Activated CD4-positive, alpha-beta T cell treated with anti-CD3 and anti-CD28 coated beads, Interleukin-10, Interleukin-2, amounts not matched to agents 100 ng/mL and 50 ng/mL, durations not matched to agents 16 hours and 8 hours (primary cell): ENCODE data around the gene GOLGB1.
"Not testable (repeated sequence)": the region's sequence is repeated elsewhere in the genome, so short reads cannot be mapped to it uniquely, and the experiment has no call there.

Source experiments
- DNase-seq: peaks from one replicate; pipeline ENCODE4 v3.0.0-alpha.2; 2020

Gene GOLGB1, protein sequence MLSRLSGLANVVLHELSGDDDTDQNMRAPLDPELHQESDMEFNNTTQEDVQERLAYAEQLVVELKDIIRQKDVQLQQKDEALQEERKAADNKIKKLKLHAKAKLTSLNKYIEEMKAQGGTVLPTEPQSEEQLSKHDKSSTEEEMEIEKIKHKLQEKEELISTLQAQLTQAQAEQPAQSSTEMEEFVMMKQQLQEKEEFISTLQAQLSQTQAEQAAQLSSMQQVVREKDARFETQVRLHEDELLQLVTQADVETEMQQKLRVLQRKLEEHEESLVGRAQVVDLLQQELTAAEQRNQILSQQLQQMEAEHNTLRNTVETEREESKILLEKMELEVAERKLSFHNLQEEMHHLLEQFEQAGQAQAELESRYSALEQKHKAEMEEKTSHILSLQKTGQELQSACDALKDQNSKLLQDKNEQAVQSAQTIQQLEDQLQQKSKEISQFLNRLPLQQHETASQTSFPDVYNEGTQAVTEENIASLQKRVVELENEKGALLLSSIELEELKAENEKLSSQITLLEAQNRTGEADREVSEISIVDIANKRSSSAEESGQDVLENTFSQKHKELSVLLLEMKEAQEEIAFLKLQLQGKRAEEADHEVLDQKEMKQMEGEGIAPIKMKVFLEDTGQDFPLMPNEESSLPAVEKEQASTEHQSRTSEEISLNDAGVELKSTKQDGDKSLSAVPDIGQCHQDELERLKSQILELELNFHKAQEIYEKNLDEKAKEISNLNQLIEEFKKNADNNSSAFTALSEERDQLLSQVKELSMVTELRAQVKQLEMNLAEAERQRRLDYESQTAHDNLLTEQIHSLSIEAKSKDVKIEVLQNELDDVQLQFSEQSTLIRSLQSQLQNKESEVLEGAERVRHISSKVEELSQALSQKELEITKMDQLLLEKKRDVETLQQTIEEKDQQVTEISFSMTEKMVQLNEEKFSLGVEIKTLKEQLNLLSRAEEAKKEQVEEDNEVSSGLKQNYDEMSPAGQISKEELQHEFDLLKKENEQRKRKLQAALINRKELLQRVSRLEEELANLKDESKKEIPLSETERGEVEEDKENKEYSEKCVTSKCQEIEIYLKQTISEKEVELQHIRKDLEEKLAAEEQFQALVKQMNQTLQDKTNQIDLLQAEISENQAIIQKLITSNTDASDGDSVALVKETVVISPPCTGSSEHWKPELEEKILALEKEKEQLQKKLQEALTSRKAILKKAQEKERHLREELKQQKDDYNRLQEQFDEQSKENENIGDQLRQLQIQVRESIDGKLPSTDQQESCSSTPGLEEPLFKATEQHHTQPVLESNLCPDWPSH (N-terminal part only)

DNA sequence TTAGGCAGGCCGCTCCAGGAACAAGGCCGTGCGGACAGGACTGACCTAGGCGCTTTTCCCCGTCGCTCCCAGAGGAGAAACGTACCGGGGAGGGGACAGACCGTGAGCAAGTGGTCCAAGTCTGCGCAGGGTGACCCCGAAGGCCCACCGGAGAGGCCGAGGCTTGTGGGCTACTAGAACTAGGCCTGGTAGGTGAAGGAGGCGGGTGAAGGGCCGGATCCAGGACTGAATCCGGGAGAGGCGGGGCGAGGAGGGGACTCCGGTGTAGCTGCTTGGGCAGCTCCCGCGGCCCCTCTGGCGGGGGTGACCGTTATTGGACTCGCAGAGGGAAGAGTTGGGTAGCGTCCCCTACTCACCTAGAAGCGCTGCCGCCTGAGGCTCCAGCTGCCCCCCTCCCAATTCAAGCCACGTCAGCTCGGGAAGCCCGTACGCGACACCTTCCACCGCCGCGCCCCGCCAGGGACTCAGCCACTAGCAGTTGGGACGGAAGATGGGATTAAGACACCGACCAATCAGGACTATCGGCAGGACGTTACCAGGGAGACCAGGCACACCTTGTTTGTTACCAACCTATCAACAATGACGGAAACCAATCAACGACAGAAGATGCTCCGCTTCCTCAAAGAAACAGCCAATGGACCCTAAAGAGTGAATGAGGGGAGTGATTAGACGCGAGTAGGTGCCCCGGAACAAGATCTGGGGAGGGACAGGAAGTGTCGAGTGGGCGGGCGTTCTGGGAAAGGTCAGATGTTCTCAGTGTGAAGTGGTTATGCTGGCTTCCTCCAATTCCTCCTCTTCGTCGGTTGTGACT, at the start of gene GOLGB1:
TSS of gene GOLGB1 (minus strand) at position 466 of the 811 bp plus-strand sequence. CDS start 18,770 bp downstream, outside the sequence.
- peak; percentile 98 for DNase-seq

DNA sequence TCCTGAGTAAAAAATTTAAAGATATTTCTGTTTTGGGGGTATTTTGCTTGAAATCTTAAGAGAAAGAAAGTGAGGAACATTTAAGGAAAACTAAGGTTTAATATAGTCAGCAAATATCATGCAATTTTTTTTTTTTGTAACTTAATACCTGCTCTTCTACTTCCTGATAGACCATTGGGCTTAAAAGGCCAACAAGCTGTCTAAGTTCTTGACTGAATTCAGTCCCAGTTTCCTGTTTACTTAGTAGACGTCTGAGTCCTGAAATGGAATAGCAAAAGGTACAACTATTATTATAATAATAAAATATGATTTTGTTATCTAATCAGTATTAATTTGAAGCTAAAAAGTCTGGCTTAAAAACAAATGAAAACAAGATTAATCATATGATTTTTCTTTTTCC, 47.4 kb upstream of the GOLGB1 start:
- no peak for DNase-seq

DNA sequence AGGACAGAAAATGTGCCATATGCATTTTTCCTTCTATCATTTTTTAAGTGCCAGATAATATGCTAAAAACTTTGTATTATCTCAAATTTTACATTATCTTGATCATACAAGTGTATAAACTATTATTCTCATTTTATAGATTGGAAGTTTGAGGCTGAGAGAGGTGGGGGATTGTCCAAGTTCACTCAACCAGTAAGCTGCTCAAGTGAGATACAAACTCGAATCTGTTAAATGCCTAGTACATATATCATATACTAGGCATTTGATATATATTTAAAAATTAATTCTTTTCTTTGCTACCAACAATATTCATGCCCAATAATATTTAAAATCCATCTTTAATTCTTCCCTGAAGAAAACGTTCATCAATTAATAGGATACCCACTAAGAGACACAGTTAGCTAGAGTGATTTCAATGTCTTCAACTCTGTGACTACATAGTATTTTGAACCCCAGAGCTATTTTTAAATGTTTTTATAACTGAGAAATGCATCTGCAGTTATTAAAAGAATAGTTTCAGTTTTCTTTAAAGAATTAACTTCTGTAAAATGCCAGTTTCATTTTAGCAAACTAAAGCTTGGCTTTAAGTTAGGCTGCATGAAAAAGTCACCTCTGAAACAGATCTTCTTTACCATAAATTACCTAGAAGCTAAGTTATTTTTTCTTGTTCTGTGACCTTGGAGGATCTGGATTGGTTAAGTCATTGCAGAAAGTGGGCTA, 44.9 kb upstream of the GOLGB1 start:
- DNase-seq = no peak

DNA sequence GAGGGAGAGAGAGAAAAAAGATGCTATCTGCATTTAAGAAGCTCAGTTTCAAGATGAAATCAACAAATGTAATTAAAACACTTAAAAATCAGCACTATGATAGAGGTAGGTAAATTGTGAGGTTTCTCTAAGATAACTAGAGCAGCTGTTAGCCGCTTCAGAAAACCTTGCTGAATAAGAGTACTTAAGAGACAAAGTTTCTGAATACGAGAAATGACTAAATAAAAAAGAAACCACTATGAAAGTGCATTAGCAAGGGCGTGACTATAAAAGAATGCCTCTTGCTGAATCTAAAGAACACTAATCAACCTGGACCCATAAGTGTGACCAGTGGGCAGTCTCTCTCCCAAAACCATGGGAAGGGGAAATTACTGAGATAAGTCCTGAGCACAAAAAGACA, 43.5 kb upstream of the GOLGB1 start:
- no peak for DNase-seq

DNA sequence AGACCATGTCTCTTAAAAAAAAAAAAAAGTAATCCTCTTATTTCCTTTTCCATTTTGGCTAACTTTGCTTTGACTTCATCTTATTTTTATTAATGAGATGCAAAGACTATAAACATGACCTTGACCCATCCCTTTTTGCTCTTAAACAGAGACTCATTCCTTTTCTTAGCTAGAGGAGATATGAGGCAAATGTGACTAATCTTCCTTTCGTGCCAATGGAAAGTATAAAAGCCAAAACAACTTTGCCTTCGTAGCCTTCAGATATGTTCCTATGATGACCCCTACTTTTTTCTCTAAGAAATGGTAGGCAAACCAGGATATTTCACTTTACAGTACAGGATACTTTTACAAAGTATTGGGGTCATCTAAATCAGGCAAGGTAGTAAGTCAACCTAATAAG, 36.9 kb upstream of the GOLGB1 start:
- DNase-seq = no peak

DNA sequence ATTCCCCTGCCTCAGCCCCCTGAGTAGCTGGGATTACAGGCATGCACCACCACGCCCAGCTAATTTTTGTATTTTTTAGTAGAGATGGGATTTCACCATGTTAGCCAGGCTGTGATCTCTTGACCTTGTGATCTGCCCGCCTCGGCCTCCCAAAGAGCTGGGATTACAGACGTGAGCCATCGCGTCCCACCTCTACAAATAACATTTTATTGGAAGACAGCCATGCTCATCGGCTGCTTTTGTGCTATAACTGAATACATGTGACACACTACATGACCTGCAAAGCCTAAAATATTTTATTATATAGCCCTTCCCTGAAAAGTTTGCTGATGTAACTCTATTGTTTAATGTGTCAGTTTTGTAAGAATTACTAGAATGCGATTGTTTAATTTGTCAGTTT, 33.2 kb upstream of the GOLGB1 start:
- not testable (repeated sequence) for DNase-seq

DNA sequence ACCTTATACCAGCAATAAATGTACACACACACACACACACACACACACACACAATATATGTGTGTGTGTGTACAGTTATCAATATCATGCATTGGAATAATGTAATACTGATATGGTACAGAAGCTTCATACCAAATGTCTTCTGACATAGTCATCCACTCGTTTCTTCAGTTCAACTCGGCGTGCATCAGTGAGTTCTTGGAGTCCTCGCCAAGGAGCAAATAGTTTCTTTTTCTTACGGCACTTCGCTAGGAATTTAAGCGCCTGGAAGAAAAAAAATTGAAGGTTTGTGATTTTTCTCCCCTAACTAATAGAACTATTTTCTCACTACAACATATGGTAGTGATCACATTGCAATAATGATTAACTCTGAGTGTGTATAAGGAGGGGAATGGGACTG, 32.1 kb upstream of the GOLGB1 start:
- no peak for DNase-seq

DNA sequence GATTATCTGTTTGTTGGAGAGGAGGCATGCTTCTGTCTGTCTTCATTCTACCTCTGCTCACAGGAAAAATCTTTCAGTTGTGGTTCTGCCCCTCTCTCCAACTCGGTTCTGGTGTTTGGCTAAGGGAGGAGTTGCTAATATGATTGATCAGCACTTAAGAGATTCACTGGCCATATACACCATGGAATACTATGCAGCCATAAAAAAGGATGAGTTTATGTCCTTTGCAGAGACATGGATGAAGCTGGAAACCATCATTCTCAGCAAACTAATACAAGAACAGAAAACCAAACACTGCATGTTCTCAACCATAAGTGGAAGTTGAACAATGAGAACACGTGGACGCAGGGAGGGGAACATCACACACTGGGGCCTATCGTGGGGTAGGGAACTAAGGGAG, 25.6 kb upstream of the GOLGB1 start:
- not testable (repeated sequence) for DNase-seq

DNA sequence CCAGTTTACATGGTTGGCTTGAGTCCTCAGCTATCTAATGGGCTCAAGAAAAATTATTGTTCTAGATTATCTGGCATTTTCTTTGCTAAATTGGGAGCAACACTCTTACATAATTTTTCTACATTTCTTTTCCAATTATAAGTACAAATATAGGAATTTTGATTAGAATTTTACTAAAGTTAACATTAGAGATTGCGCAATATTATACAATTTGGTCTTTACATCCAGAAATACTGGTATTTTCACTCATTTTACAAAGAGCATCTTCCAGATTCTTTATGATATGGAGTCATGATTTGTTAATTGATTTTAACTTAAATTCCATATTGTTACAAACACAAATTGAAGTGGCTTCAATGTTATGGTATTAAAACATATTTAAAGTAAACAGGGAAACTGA, 19.7 kb upstream of the GOLGB1 start:
- no peak for DNase-seq

DNA sequence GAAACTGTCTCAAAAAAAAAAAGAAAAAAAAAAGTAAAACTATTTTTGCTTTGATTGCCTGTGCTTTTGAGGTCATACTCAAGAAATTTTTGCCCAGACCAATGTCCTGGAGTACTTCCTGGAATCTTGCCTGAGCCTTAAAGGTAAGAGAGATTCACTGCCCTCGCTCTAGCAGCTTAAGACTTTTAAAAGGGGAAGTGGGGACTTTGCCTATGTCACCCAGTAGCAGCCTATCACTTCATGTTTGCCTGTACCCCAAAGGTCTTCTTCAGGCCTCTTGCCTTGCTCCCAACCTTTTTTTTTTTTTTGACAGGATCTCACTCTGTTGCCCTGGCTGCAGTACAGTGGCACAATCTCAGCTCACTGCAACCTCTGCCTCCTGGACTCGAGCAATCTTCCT, 18.9 kb upstream of the GOLGB1 start:
- DNase-seq = no peak

DNA sequence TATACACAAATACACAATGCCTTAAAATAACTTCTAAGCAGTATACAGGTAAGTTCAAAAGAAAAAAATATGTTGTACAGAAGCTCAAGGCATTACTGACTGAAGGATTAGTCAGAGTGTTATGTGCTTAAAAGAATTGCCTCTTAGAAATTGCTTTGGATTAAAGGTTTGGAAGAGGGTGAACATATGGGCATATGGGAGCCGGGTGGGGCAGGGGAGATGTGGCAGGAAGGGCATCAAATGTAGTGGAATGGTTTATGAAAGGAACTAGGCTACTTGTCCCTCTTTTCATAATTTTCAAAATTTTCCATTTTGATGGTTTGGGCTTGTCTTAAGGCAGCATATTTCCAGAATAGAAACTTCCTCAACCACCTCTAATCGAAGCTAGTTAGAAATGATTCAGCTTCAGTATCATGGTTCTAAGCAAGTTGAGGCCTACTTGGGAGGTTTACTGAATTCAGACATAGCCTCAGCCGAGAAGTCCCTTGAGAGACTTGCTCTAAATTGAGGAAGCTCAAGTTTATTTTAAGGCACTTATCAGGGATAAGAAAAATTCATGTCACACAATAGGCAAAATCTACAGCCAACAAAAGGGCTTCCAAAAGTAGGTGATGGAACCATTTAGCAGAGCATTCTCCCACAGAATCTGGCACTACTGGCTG, 10.1 kb upstream of the GOLGB1 start:
- DNase-seq = no peak

DNA sequence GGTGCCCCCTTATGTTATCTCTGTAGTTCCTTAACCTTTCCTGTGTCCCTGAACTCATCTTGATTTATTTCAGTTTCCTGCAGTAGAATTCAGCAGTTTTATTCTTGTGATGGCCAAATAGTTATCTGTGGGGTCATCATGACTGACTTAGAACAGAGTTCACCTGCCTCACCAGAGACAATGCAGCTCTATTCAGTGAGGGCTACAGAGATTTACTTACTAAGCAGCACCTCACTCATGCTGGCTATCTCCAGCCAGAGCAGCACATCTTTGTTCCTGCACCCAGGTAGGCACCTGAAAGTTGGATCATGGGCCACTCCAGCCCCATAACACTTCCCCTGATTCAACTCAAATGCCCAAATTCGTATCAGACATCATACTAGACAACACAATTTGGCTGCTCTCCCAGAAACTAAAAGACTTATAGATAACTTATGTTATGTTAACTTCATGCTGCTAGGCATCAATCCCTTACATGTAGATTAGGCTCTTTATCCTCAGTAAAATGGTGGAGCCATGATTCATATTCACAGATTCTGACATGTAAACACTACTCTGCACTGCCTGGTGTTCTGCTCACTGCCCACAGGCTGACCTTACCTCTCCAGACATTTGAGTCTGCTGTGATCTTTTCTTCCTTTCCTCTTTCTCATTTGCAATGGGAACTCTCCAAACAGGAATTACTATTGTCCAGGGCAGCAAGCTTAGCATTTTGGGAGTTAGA, 9.3 kb upstream of the GOLGB1 start:
- DNase-seq = no peak

DNA sequence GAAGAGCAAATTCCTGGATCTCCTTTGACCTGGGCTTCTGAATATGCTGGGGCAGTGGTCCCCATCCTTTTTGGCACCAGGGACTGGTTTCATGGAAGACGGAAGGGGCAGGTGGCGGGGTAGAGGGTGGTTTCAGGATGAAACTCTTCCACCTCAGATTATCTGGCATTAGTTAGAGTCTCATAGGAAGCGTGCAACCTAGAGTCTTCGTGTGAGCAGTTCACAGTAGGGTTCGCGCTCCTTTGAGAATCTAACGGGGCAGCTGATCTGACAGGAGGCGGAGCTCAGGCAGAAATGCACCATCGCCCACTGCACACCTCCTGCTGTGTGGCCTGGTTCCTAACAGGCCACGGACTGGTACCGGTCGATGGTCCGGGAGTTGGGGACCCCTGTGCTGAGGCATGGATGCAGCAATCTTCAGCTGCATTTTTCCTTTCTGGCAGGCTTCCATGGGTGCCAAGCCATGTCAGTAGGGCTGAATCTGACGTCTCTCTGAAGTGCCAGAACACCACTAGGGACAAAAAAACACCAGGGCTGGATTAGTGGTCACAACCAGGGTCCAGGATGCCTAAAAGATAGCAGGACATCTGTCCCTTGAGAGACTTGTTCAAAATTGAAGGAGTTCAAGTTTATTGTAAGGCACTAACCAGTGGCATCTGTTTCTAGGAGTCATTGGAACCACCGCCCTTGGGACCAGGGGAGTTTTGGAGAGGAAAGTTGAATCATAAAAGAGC, 8.4 kb upstream of the GOLGB1 start:
- no peak for DNase-seq

DNA sequence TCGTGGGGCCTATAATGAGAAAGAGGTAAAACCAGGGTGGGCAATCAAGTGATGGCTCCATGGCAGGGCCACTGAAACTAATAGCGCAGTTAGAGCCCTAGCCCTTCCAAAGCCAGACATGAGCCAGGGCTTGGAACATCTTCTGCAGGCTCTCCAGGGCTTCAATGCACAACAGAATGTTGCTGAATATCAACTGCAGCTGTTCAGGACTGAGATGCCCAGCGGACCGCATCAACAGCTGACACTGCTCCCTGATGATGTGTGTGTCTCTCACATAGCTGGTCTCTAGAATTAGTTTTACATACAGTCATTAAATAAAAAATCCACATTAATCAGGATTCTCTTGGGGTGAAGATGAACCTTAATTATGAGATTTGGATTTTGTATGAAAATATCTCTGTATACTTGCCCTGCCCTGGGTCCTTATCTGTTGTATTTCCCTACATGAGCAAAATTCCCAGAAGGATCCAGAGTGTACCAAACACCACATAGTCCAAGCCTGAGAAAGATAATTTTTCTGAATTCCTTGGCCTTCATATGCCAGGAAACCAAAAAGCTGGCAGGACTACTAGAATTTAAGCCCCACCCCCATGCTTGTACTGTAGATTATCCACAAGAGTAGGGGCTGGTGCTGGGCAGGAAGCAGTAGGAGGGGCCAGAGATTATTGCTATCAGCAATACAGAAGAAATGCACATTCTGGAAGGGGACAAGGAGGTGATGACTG, 7.7 kb upstream of the GOLGB1 start:
- no peak for DNase-seq

DNA sequence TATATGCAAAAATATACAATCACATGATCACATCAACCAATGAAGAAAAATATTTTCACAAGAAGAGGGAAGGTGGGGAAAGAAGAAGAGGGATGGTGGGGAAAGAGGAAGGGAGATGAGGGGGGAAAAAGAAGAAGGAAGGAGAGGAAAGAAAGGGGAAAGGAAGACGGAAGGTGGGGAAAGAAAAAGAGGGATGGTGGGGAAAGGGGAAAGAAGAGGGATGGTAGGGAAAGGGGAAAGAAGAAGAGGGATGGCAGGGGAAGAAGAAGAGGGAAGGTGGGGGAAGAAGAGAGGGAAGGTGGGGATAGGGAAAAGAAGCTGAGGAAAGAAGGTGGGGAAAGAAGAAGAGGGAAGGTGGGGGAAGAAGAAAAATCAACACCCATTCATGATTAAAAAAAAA, 3.2 kb upstream of the GOLGB1 start:
- no peak for DNase-seq

DNA sequence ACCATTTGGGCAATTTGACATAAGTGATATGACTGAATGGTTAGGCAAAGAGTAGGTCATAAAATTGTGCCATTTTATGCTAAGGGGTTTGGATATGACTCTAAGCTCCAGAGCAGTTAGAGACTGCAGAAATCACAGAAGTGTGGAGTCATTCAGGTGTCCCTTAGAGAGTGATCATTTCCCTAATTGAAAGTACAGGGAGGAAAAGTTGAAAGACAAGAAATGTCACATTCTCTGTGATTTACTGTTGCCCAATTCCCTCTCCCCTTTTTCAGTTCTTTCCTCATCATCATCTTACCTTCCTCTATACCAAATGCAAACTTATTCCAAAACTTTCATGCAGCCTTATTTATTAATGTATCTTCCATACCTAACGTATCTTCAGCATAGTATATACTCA, 2.7 kb upstream of the GOLGB1 start:
- no peak for DNase-seq

DNA sequence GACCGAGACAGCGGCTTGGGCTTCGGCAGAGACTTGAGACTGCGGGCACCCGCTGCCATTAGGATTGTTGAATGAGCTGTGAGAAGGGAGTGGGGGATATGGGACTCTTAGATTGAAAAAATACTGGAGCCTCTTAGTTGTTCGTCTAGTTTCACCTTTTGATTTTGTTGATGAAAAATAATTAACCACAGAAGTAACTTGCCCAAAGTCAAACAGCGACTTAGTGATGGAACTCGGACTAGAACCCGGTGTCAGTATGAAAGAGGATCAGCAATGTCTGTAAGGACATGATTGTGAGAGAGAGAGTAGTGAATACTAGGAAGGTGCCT, 510 bp upstream of the GOLGB1 start:
- no peak for DNase-seq

DNA sequence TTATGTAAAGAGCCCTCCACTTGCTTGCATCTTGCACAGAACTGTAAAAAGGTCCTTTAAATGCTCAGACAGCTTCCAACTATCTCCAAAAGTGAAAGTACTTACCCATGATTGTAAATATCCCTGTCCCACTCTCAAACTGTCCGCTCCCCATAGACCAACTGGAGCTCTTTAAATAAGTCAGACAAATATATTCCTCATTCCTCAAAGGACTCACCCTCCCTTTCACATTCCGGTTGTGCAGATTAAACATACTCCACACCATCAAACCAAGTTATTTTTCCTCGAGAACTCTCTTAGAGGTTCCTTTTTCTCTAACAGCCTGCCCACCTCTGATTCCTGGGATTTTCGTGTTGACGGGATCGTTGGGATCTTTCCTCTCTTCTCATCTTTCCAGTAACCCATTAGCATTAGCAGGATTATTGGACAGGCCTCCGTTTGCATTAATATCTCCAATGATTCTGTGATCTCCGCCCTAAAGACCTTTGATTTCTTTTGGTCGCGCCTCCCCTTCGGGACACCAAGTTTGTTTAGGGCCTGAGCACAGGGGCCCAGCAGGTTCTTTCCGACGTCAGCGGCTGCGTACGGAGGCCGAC, 763 bp downstream of the GOLGB1 start:
- DNase-seq = peak; percentile 51

DNA sequence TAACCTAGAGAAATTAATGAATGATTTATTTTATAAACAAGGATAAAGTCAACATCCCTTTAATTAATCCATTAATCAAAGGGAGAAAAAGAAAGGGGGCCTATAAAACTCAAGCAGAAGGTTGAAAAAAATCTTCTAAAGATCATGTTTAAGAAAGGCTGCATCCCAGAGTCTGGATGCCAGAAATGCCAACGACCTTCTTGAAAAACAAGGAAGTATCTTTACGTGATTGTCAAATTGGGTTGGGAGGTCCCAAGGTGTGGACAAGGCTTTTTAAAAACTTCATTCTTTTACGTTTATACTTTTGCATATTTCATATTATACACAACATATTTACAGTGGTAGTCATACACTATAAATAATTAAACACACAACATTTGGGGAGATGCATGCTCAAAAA, 1.6 kb downstream of the GOLGB1 start:
- no peak for DNase-seq
